CD4-positive, alpha-beta T cell treated with Interleukin-6 for 4 hours (primary cell): Measurements from ENCODE around the gene MLLT3.

Experiments used
- DNase-seq: peaks from one replicate; pipeline ENCODE4 v3.0.0-alpha.2; 2020; ENCODE audit warnings: mixed read lengths

Gene MLLT3

DNA sequence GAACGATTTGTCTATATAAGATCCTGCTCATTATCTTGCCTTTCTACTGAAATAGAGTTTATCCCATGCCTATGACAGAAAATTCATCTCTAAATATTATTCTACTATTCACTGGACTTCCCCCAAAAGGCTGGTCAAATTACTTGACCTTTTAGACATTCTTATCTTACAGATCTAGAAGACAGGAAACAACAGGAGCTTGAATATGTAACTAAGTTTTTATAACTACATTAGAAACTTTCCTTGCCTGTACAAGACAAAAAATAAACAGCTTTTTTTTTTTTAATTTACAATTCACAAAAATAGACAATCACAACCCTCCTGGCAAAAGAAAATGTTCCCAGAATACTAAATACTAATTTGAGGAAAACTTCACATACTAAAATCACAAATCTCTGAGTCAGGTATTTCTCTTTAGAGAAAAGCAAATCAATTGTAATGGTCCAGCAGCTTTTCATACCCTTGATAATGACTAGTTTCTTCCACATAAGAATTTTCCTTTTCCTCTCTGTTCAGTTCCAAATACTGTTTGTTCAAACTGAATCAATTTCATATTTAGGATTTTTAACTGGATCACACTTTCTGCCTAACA is 68.6 kb downstream of the MLLT3 start:
- no peak for DNase-seq

DNA sequence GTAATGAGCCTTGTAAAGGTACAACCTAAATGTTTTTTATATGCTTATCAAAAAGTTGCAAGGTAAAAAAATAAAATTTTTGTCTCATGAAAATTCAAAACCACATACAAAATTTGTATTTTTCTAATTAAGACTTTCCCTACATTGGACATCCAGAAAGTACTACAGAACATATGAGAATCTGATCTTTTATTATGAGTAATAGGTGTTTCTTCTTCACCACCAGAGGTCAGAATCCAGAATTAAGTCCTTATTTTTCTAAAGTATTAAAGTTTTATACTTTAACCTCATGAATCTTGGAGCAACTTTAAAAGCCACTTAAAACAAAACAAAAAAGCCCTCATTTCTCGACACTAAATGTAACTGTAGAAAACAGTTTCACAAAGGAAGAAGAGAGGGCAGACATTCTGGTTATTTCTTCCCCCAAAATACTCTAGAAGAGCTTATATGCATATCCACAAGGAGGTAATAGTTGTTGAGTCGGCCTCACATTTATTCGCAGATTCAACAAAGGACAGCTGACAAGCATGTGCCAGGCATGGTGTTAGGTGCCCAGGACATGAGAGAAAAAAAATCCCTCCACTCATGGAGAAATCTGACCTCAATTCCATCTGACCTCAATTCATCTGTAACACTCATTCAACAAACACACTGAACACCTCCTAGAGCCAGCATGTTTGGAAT is 69.3 kb downstream of the MLLT3 start:
- DNase-seq: no peak

DNA sequence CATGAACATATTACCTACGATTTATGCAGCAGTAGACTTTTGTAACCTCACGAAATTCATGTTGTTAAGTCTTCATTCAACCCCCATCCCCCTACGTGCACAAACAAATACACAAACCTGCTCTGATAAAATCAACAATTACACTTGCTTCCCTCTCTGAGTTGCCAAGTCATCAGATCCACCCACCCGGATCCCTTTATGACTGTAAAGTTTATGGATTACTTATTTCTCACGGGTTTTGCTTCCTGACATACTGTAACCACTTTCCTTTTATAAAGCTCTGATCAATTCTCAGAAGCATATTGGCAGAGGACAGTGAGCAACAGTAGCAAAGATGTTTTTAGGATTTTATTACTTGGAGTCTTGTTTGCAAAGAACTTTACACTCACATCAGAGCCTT is 70.5 kb downstream of the MLLT3 start:
- DNase-seq: no peak

DNA sequence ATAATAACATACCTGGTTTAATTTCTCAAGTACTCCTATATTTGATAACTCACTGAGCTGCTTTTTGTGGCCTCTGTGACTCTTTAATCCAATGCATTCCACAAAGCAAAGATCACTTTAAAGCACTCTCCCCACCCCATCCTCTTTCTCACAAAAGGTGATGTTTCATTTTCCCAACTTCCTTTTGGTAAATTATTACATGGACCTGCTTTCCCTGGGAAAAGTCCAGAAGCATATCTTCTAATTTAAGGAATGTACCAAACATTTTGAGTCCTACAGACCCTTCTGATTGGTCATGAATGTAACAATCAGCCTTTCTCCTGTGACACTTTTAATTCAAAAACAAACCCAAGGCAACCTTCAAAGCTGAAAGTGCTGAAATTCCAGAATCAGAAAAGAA is 71.1 kb downstream of the MLLT3 start:
- no peak for DNase-seq

DNA sequence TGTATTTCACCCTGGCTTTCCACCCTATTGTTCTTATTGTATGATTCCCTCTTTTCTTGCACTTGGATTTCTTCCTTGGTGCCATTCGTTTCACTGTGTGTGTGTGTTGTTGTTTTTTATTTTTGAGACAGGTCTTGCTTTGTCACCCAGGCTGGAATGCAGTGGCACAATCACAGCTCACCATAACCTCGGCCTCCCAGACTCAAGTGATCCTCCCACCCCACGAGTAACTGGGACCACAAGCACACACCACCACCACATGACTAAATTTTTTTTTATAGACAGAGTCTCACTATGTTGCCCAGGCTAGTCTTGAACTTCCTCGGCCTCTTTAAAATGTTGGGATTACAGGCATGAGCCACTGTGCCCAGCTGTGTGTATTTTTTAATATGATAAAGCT is 72.0 kb downstream of the MLLT3 start:
- no peak for DNase-seq

DNA sequence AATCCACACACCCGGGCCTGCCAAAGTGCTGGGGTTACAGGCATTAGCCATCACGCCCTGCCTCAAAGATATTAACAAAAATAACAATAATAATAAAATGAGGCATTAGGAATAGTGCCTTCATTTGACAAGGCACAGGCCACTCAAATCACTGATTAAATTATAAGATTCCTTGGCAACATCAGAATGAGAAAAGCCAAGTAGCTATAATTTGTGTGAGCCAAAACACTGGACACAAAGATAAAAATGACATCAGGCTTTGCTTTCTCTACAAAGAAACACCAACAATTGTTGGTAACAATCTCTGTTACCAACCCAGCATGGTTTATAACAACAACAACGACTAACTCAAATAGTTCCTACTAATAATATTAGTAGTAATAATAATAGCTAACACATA is 73.2 kb downstream of the MLLT3 start:
- DNase-seq: no peak

DNA sequence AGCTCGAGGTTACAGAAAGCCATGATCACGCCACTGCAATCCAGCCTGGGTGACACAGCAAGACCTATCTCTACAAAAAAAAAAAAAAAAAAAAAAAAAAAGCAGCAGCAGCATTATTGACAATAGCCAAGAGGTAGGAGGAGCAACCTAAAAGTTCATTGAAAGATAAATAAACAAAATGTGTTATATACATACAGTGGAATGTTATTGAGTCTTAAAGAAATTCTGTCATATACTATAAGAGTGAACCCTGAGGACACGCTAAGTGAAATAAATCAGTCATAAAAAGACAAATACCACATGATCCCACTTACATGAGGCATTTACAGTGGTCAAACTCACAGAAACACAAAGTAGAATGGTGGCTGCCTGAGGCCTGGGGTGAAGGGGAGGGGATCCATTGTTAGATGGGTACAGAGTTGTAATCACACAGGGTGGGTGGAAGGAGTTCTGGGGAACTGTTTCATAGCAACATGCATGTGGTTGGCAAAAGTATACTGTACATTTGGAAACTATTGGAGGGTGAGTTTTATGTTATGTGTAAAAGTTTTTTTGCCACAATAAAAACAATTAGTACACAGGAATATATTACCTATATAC is 77.2 kb downstream of the MLLT3 start:
- DNase-seq: no peak

DNA sequence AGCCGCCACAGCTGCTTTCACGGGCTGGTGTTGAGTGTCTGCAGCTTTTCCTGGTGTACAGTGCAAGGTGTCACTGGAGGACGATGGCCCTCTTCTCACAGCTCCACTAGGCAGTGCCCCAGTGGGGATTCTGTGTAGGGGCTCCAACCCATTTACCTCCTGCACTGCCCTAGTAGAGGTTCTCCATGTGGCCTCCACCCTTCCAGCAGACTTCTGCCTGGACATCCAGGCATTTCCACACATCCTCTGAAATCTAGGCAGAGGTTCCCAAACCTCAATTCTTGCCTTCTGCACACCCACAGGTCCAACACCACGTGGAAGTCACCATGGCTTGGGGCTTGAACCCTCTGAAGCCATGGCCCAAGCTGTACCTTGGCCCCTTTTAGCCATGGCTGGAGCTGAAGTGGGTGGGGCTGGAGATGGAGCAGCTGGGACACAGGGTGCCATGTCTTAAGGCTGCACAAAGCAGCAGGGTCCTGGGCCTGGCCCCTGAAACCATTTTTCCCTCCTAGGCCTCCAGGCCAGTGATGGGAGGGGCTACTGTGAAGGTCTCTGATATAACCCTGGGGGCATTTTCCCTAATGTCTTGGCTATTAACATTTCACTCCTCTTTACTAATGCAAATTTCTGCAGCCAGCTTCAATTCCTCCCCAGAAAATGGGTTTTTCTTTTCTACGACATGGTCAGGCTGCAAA is 82.0 kb downstream of the MLLT3 start:
- DNase-seq: no peak

DNA sequence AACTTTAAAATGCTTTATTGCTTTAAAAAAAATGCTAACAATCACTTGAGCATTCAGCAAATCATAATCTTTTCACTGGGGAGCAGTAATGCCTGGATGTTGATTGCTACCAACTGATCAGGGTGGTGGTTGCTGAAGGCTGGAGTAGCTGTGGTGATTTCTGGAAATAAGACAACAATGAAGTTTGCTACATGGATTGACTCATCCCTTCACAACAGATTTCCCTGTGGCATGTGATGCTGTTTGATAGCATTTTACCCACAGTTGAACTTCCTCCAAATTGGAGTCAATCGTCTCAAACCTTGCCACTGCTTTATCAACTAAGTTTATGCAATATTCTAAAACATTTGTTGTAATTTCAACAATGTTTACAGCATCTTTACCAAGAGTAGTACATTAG is 83.3 kb downstream of the MLLT3 start:
- DNase-seq: no peak

DNA sequence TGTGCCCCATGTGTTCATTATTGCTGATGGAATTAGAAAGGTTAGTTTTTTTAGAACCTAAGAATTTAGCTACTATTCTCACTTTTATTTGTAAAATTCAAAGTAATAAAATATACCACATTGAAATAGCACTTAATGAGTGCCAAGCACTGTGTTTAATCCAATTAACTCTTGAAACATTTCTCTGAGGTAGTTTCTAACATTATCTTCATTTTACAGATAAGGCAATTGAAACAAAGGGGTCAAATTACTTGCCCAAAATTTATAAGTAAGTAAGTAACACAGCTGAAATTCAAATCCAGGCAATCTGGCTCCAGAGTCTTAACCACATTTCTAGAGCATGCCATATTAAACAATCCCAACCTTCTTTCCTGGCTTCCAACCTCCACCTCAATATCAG is 84.2 kb downstream of the MLLT3 start:
- DNase-seq: no peak

DNA sequence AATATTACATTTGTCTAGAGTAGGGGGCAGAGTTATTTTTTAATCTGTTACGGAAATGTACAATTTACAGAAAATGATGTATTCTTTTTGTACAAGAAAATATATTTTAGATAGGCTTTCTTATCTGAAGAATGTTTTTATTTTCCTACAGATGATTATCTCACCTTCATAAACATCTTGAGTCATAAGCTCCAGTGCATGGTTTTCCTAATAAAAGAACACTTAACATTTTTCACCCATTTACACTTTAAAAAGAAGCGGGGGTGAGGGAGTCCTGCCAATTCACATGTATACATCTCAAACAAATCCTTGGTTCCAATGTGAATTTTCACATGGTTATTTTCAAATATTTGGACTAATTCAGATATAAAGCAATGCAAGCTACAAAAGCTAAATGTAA is 85.0 kb downstream of the MLLT3 start:
- no peak for DNase-seq

DNA sequence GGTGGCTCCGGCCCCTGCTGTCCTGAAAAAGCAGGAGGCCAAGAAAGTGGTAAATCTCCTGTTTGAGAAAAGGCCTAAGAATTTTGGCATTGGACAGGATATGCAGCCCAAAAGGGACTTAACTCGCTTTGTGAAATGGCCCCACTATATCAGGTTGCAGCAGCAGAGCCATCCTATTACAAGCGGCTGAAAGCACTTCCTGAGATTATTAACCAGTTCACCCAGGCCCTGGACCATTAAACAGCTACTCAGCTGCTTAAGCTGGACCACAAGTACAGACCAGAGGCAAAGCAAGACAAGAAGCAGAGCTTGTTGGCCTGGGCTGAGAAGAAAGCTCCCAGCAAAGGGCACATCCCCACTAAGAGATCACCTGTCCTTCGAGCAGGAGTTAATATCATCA is 89.7 kb downstream of the MLLT3 start:
- DNase-seq: no peak

DNA sequence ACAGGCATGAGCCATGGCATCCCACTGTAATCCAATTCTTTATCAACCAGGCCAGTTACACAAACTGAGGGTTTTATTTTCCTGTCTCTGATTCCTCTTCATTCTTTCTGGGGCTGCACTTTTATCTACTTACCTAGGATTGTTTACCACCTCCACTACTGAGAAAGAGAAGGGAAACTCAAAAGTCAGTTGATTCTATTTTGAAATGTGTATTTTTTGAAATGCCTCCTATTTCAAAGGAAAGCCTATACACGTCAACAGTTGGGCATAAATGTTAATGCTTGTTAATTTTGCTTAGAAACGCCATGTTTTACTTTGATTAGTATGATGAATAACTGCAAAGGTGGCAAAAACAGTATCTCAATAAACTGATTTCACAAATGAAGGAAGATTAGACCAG is 92.5 kb downstream of the MLLT3 start:
- DNase-seq: no peak

DNA sequence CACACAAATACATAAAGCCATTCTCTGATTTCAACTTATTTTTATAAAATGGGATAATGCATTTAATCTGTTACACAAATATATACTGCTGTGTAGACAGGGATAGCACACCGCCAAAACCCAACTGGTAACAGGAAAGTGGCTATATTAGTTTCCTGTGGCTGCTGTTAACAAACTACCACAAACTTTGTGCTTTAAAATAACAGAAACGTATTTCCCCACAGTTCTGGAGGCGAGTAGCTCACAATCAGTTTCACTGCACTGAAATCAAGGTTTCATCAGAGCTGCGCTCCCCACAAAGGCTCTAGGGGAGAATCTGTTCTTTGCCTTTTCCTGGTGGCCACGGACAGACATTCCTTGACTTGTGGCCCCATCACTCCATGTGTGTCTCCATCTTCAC is 94.0 kb downstream of the MLLT3 start:
- no peak for DNase-seq

DNA sequence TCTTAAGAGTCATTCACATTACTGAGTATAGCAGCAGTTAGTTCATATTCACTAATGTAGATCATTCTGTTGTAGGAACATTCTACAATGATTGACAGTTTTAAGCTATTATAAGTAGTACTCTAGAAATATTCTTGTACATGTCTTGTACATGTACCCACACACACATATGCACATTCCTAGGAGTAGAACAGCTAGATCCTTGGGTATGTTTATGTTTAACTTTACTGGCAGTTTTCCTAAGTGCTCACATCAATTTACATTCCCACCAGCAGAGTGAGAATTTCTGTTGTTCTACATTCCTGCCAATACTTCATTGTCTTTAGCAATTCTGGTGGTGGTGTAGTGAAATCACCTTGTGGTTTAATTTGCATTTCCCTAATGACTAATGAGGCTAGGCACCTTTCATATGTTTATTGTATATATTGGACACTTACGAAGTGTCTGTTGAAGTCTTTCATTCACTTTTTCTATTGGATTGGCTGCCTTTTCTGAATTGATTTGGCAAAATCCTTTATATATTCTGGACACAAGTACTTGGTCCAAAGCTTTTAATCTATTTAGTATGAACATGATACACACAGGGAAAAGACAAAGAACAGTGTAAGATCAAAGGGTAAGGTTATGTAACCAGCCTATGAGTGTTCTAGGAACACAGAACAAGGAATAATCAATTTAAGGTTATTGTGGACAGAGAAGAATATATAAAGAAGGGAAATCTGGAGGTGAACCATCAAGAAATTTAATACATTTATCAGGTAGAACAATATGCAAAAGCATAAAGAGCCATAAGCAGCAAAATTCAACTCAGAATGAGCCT is 95.6 kb downstream of the MLLT3 start:
- no peak for DNase-seq

DNA sequence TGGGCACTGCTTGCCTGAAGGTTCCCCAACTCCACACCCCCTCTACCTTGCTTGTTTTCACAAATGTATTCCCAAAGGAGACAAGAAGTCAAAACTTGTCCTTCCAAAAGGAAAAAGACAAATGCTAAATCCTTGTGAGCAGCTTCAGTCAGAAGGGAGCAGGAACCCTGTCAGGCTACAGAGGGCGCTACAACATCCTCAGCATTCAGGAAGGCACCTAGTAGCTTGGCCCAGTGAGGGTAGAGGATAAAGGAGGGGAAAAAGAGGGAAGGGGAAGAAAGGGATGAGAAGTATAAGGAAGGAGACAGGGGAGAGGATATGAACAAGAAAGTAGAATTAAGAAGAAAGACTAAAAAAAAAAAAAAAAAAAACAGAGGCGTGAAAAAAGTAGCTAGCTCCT is 97.5 kb downstream of the MLLT3 start:
- no peak for DNase-seq

DNA sequence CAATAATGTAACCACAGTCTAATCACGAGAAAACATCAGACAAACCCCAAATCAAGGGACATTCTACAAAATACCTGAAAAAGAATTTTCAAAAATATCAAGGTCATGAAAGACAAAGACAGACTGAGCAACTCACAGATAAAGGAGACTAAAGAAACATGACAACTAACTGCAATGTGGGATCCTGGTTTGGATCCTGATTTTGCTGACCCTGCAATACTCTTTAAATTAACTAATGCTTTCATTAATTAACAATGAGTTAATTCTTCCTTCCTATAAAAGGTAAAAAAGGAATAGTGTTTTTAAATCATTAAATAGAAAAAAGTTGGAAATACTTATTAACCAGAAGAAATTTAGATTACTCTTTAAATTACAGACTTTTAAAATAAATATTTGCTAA is 103.6 kb downstream of the MLLT3 start:
- DNase-seq: no peak

DNA sequence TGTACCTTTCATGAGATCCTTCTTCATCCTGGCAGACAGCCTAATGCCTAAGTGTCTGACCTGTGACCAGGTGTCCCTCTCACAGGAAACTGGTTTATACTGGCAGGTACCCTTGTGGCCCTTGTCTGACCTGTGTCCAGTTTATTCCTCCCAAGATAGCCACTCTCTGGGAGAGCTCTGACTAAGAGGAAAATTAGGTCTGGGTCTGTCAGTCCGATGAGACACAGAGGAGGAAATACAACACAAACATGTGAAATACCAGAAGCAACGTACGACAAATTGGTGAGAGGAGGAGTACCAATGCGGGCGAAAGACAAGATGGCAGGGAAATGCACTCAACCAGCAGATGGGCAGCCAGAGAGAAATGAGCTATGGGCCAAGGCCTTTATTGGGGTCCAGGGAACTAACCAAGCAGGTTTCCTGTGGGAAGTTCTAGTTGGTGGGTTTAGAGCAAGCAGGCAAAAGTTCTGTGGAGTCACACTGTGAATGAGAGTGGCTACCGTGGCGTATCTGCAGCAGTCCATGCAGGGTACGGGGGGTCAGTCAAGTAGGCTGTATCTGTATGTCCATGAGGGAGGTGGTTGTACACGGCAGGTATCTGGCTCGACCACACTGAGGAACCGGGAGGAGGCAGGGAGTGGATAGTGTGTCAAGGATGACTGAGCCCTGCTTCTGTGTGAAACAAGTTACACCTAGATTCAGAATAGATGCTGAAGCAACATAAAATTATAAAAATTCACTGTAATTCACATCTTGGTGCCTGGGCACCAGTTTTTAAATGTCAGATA is 109.0 kb downstream of the MLLT3 start:
- DNase-seq: no peak

DNA sequence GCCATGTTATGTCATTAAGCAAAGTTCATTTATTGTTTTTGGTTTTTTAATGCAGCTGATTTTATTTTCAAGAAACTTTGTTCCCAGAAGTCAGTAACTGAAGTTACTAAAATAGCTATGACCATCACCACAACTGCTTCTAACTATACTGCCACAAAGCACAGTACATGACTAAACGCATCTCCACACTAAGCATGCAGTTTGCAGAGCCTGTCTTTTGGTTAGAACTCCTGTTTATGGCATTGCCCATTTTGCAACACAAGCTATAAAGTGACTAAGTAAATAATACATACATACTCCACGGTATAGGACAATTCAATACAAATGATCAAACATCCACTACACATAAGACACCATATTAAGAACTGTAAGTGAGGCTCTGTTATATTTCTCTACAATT is 109.7 kb downstream of the MLLT3 start:
- no peak for DNase-seq

DNA sequence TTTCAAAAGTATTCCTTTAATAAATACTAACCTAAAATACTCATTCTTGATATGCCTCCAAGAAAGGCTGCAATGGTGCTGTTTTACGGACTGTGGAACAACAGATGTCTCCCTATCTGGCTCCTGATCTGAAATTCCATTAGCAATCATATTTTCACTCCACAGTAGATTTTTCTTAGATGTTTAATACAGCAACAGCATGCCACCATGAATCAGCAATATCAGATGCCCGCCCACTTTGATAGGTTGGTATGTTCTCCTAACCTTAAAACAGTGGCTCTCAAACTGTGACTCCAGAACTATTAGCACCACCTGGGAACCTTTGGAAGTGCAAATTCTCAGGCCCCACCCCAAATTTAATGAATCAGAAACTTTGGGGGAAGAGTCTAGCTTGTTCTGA is 110.2 kb downstream of the MLLT3 start:
- DNase-seq: no peak

DNA sequence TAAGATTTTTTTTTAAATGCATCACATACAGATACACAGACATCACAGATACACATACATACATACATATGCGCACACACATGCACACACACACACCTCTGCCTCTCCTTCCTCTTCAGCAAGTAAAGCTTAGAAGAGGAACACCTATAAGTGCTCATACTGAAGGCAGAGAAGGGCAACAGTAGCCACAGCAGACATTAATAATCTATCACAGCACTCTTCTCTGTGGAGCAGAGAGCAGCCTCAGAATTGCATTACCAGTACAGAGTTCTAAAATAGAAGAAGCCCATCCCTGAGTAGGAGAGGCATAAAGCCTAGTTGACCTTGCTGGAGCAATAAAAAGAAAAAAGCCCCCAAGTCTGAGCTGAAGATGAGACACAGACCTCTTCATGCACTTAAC is 110.6 kb downstream of the MLLT3 start:
- DNase-seq: no peak

DNA sequence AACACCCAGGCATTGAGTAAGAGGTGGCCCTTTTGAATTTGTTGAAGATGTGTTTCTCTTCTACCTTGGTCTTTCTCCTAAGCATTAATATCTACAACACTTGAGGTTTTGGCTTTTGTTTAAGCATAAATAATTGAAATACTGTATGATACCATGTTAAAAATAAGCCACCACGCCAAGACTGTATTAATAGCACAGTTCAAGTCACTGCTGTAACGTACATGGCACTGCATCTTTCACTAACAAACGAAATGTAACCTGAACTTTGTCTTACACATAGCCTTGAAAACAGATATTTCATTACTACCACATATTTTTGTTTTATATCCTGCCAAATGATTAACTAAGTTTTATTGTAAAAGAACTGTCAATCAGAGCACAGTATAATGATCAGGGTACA is 112.8 kb downstream of the MLLT3 start:
- DNase-seq: no peak

DNA sequence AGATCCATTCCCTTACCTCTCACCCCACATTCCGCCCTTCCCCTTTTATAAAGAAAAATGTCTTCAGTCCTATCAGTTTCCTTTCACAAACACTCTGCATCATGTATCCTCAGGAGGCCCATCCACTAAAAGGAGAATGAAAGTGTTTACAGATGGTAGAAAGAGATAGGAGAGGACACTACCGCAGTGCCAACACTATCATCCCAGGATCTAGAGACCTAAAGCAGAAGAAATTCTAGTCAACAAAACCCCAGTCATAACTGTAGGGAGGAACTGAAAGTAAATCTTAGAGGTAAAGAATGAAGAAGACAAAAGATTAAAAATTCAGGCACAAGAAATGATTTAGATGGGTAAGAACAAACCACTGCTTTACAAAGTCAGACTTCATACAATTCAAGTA is 114.1 kb downstream of the MLLT3 start:
- DNase-seq: no peak
